K562 (cell line): ENCODE measurements around the gene PARD3B.

Experiments used
- ARID2 ChIP-seq: fragments of 450-650 bp; IDR thresholded peaks from 2 replicates; pipeline ENCODE4 v1.6.1; 2017; ENCODE audit warnings: antibody characterized with exemption, mild to moderate bottlenecking
- BHLHE40 ChIP-seq: IDR thresholded peaks from 2 replicates; pipeline ENCODE4 v1.6.1; 2011; ENCODE audit warnings: low read length, improper control_type of control experiment
- CHD4 ChIP-seq: fragments of 200-600 bp; sonication (generic); IDR thresholded peaks from 3 replicates; pipeline ENCODE4 v1.6.1; 2012; ENCODE audit warnings: low read depth, mild to moderate bottlenecking, mixed read lengths, low read length, inconsistent platforms; ENCODE audit not compliant: insufficient read depth, insufficient replicate concordance, poor library complexity, severe bottlenecking
- CTCF ChIP-seq, 3 experiments: IDR thresholded peaks in 2 of 3; conservative IDR thresholded peaks in 1 of 3; 2 replicates each; pipeline ENCODE4 v1.5.1; 2011 to 2012; ENCODE audit warnings: low read length in 3 of 3, mild to moderate bottlenecking in 3 of 3, control low read depth in 2 of 3, improper control_type of control experiment in 1 of 3, inconsistent platforms in 1 of 3, low read depth in 1 of 3, mixed read lengths in 1 of 3, moderate library complexity in 1 of 3; ENCODE audit not compliant: insufficient read depth in 2 of 3
- FOXK2 ChIP-seq, 2 experiments: fragments of 450-650 bp; IDR thresholded peaks in 1 of 2; conservative IDR thresholded peaks in 1 of 2; 2 replicates each; pipeline ENCODE4 v1.6.1; 2016; ENCODE audit warnings: low read depth in 2 of 2, mild to moderate bottlenecking in 1 of 2
- NFATC3 ChIP-seq: fragments of 450-650 bp; IDR thresholded peaks from 2 replicates; pipeline ENCODE4 v1.6.1; 2017; ENCODE audit warnings: mild to moderate bottlenecking
- NR0B1 ChIP-seq: fragments of 450-650 bp; IDR thresholded peaks from one replicate; pipeline ENCODE4 v1.6.1; 2018; ENCODE audit warnings: mild to moderate bottlenecking, moderate library complexity; ENCODE audit not compliant: partially characterized antibody
- POLR2A ChIP-seq: fragments of 450-650 bp; conservative IDR thresholded peaks from 2 replicates; pipeline ENCODE4 v1.6.1; 2016
- POLR2AphosphoS2 ChIP-seq: IDR thresholded peaks from 2 replicates; pipeline ENCODE4 v1.6.1; 2012; ENCODE audit warnings: low read length, improper control_type of control experiment
- POLR2B ChIP-seq: fragments of 450-650 bp; IDR thresholded peaks from 2 replicates; pipeline ENCODE4 v1.6.1; 2018; ENCODE audit warnings: low read depth; ENCODE audit not compliant: partially characterized antibody
- SMARCB1 ChIP-seq: IDR thresholded peaks from 2 replicates; pipeline ENCODE4 v1.6.1; 2011; ENCODE audit warnings: improper control_type of control experiment, low read depth; ENCODE audit not compliant: insufficient read length
- ZBTB7A ChIP-seq: IDR thresholded peaks from 2 replicates; pipeline ENCODE4 v1.6.1; 2011; ENCODE audit warnings: low read depth, mild to moderate bottlenecking, low read length, moderate library complexity, borderline replicate concordance; ENCODE audit not compliant: control insufficient read depth
- ZBTB9 ChIP-seq: fragments of 450-650 bp; formaldehyde crosslinking; IDR thresholded peaks from 2 replicates; pipeline ENCODE4 v1.4.0; 2020; ENCODE audit warnings: mild to moderate bottlenecking, moderate library complexity

- no peak for TF ChIP-seq CTCF (IDR thresholded peaks at IDR 0.05 in 2 of 3, conservative IDR thresholded peaks at IDR 0.05 in 1 of 3; ENCODE audit: insufficient read depth in 2 of 3, low read depth in 1 of 3, low read length in 3 of 3)
- TF ChIP-seq ZBTB9 (CRISPR knock-in tag): no peak
- no peak for TF ChIP-seq POLR2A
- TF ChIP-seq BHLHE40: no peak
- TF ChIP-seq ARID2: no peak
- no peak for TF ChIP-seq FOXK2 (conservative IDR thresholded peaks at IDR 0.05 in 1 of 2, IDR thresholded peaks at IDR 0.05 in 1 of 2; ENCODE audit: low read depth in 2 of 2)
- TF ChIP-seq SMARCB1: no peak
- no peak for TF ChIP-seq CHD4
- no peak for TF ChIP-seq POLR2AphosphoS2
- TF ChIP-seq NFATC3: no peak
- TF ChIP-seq ZBTB7A: no peak
- TF ChIP-seq NR0B1: no peak
- TF ChIP-seq POLR2B: no peak
Observed at GRCh38 chr2:204909791-204910190, 364.5 kb downstream of the PARD3B start.
